ENCODE measurements around the gene FNDC11. TPM values are rescaled to one million over a fixed set of nuclear protein-coding genes. Genes with fewer than 3 reads are reported as not detected.

Gene FNDC11
- total and polyA plus RNA-seq, 2 of the 13 experiments (the other 11 are each of a cell fraction or from before 2014, with no cell fraction given): 0.07 TPM; not detected in 1

DNA sequence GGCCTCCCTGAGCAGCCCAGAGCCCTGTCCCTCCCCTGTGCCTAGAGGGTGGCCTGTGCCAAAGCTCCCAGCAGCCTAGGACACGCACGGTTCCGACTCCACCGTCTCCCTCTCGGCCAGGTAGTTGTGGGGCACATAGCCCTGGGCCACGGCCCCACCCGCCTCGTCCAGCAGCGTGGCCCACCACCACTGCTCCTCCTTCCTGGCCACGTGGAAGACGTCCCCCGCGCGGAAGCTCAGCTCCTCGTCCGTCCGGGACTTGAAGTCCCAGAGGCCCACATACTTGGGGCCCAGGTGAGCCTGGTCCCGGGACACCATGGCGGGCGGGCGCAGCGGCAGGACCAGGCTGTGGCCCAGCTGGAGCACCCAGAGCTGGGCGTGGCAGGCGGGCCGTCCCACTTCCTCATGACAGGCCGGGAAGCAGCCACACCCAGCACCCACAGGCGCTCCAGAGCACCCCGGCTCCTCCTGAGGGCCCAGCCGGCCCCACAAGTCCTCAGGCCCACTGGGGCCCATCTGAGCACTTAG lies 16.9 kb upstream of the FNDC11 start, which contains the start of gene PTK6 (continued):
- TF ChIP-seq ZNF547 (CRISPR knock-in tag; IDR thresholded peaks at IDR 0.05): 0 out of 2 replicates have a peak, but pooled peaks have one; percentile 3
- TF ChIP-seq NR2C2 (CRISPR knock-in tag; IDR thresholded peaks at IDR 0.05; ENCODE audit: borderline replicate concordance): no peak
- TF ChIP-seq, protein P1, sequence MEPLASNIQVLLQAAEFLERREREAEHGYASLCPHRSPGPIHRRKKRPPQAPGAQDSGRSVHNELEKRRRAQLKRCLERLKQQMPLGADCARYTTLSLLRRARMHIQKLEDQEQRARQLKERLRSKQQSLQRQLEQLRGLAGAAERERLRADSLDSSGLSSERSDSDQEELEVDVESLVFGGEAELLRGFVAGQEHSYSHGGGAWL (CRISPR knock-in tag; IDR thresholded peaks at IDR 0.05): no peak
- TF ChIP-seq ZNF337 (CRISPR knock-in tag; IDR thresholded peaks at IDR 0.05; ENCODE audit: borderline replicate concordance, low read depth): no peak
- peak; percentile 57; the same call in 1 of the 2 replicates for TF ChIP-seq ZBTB38 (CRISPR knock-in tag; IDR thresholded peaks at IDR 0.05)
- TF ChIP-seq NR3C1 (CRISPR knock-in tag; IDR thresholded peaks at IDR 0.05): no peak
- peak; percentile 18; the same call in 1 of the 2 replicates for TF ChIP-seq BCL3 (CRISPR knock-in tag; IDR thresholded peaks at IDR 0.05)
- no peak for TF ChIP-seq ZNF709 (CRISPR knock-in tag; IDR thresholded peaks at IDR 0.05)
- TF ChIP-seq, protein P2, sequence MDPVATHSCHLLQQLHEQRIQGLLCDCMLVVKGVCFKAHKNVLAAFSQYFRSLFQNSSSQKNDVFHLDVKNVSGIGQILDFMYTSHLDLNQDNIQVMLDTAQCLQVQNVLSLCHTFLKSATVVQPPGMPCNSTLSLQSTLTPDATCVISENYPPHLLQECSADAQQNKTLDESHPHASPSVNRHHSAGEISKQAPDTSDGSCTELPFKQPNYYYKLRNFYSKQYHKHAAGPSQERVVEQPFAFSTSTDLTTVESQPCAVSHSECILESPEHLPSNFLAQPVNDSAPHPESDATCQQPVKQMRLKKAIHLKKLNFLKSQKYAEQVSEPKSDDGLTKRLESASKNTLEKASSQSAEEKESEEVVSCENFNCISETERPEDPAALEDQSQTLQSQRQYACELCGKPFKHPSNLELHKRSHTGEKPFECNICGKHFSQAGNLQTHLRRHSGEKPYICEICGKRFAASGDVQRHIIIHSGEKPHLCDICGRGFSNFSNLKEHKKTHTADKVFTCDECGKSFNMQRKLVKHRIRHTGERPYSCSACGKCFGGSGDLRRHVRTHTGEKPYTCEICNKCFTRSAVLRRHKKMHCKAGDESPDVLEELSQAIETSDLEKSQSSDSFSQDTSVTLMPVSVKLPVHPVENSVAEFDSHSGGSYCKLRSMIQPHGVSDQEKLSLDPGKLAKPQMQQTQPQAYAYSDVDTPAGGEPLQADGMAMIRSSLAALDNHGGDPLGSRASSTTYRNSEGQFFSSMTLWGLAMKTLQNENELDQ (CRISPR knock-in tag; IDR thresholded peaks at IDR 0.05; ENCODE audit: borderline replicate concordance): no peak
- no peak for TF ChIP-seq ZNF296 (CRISPR knock-in tag; conservative IDR thresholded peaks at IDR 0.05)
- TF ChIP-seq ZNF292 (CRISPR knock-in tag; IDR thresholded peaks at IDR 0.05; ENCODE audit: borderline replicate concordance, low read depth): no peak
- no peak for TF ChIP-seq CCAR2 (optimal IDR thresholded peaks at IDR 0.05; ENCODE audit: low read depth, low read length)
- TF ChIP-seq TAF1 (CRISPR knock-in tag; IDR thresholded peaks at IDR 0.05): no peak
- no peak for TF ChIP-seq ZNF552 (CRISPR knock-in tag; IDR thresholded peaks at IDR 0.05; ENCODE audit: borderline replicate concordance)
- no peak for TF ChIP-seq ZNF713 (CRISPR knock-in tag; IDR thresholded peaks at IDR 0.05)
- 0 out of 2 replicates have a peak, but pooled peaks have one; percentile 5 for TF ChIP-seq ZNF619 (CRISPR knock-in tag; IDR thresholded peaks at IDR 0.05)
- TF ChIP-seq ZNF781 (CRISPR knock-in tag; IDR thresholded peaks at IDR 0.05; ENCODE audit: borderline replicate concordance, not compliant biosample characterization): no peak
- no peak for TF ChIP-seq TCF12 (IDR thresholded peaks at IDR 0.05)
- TF ChIP-seq TCF12 (CRISPR knock-in tag; IDR thresholded peaks at IDR 0.05): no peak
- TF ChIP-seq ATF7 (IDR thresholded peaks at IDR 0.05): no peak
- TF ChIP-seq ATF7 (CRISPR knock-in tag; IDR thresholded peaks at IDR 0.05): 0 out of 2 replicates have a peak, but pooled peaks have one; percentile 8
- TF ChIP-seq HOXA9 (CRISPR knock-in tag; IDR thresholded peaks at IDR 0.05; ENCODE audit: borderline replicate concordance): no peak
- TF ChIP-seq ZNF891 (CRISPR knock-in tag; IDR thresholded peaks at IDR 0.05): 0 out of 2 replicates have a peak, but pooled peaks have one; percentile 52
- TF ChIP-seq FOXK2 (IDR thresholded peaks at IDR 0.05): no peak
- TF ChIP-seq NONO (IDR thresholded peaks at IDR 0.05): no peak
- TF ChIP-seq NONO (CRISPR knock-in tag; conservative IDR thresholded peaks at IDR 0.05): 0 out of 2 replicates have a peak, but pooled peaks have one; percentile 3
- no peak for TF ChIP-seq ATM (IDR thresholded peaks at IDR 0.05; ENCODE audit: borderline replicate concordance)

Data from HepG2 (cell line).